ENCODE results near the gene P4HB. TPM values are rescaled to one million over a fixed set of nuclear protein-coding genes. Genes with fewer than 3 reads are reported as not detected.

Gene P4HB
- total RNA-seq, 1 donor from 2014 or later, result 203 TPM

- Histone ChIP-seq H3K36me3 (no peaks in the 10 kb centered on the region), H3K9ac (no peak overlapping the region)
These were observed 43.1 kb upstream of the P4HB start for GRCh38 chr17:81903415-81903831.

GRCh38 chr17:81902653-81903414 is 42.5 kb upstream of the P4HB start:
- peaks cover 33% of the 10 kb centered on the region for H3K27me3 ChIP-seq
- Mint-ChIP-seq H3K4me3 (no peak overlapping the region), H3K27me3 (ENCODE audit: insufficient read depth, low read depth) (peaks cover 16% of the 10 kb centered on the region), H3K9me3 (no peaks in the 10 kb centered on the region), H3K4me1 (peaks cover 8% of the 10 kb centered on the region), H3K36me3 (peaks cover 13% of the 10 kb centered on the region), H3K27ac (no peak overlapping the region)
- peaks cover 5% of the 10 kb centered on the region for H3K4me1 ChIP-seq
- H3F3A ChIP-seq (ENCODE audit: low read depth), result peaks cover 18% of the 10 kb centered on the region
- H3K9ac ChIP-seq, result no peak overlapping the region
- H3K79me2 ChIP-seq (ENCODE audit: low read depth), result no peaks in the 10 kb centered on the region
- H3K9me3 ChIP-seq (ENCODE audit: low read depth), result no peaks in the 10 kb centered on the region
- no peak overlapping the region for H2AFZ ChIP-seq (replicated peaks)
- no peak overlapping the region for H3K27ac ChIP-seq
- DNase-seq (ENCODE audit: low spot score), result peak; percentile 43
- no peaks in the 10 kb centered on the region for H3K36me3 ChIP-seq
- peaks cover 31% of the 10 kb centered on the region for H4K20me1 ChIP-seq (ENCODE audit: low read depth)
- peak overlapping the region; percentile 88 for H3K4me2 ChIP-seq
- peak overlapping the region; percentile 43 for H3K4me3 ChIP-seq
- TF ChIP-seq EZH2 (IDR thresholded peaks at IDR 0.05) (peak; percentile 73), EZH2phosphoT487 (IDR thresholded peaks at IDR 0.05) (peak; percentile 12), CTCF (IDR thresholded peaks at IDR 0.05) (no peak)

More at GRCh38 chr17:81903415-81903831, 43.1 kb upstream of the P4HB start:
- TF ChIP-seq EZH2 (IDR thresholded peaks at IDR 0.05), result no peak
- peaks cover 8% of the 10 kb centered on the region for H3K4me1 Mint-ChIP-seq
- DNase-seq (ENCODE audit: low spot score), result no peak
- H4K20me1 ChIP-seq (ENCODE audit: low read depth), result peaks cover 27% of the 10 kb centered on the region
- no peak overlapping the region for H3K4me3 Mint-ChIP-seq
- no peak overlapping the region for H3K27ac ChIP-seq
- H3F3A ChIP-seq (ENCODE audit: low read depth), result peaks cover 18% of the 10 kb centered on the region
- no peaks in the 10 kb centered on the region for H3K9me3 Mint-ChIP-seq
- peaks cover 11% of the 10 kb centered on the region for H3K36me3 Mint-ChIP-seq
- no peaks in the 10 kb centered on the region for H3K79me2 ChIP-seq (ENCODE audit: low read depth)
- peaks cover 5% of the 10 kb centered on the region for H3K4me1 ChIP-seq
- no peak overlapping the region for H3K4me3 ChIP-seq
- H3K27me3 Mint-ChIP-seq (ENCODE audit: insufficient read depth, low read depth), result peaks cover 18% of the 10 kb centered on the region
- H3K27ac Mint-ChIP-seq, result no peak overlapping the region
- H3K27me3 ChIP-seq, result peaks cover 33% of the 10 kb centered on the region
- no peak overlapping the region for H2AFZ ChIP-seq (replicated peaks)
- no peak overlapping the region for H3K4me2 ChIP-seq
- no peaks in the 10 kb centered on the region for H3K9me3 ChIP-seq (ENCODE audit: low read depth)

- Mint-ChIP-seq H3K36me3 (peaks cover 15% of the 10 kb centered on the region), H3K9me3 (no peaks in the 10 kb centered on the region), H3K27ac (no peak within 1 kb of the TSS), H3K4me1 (peaks cover 10% of the 10 kb centered on the region), H3K4me3 (peak within 1 kb of the TSS; percentile 19), H3K27me3 (ENCODE audit: insufficient read depth, low read depth) (peaks cover 16% of the 10 kb centered on the region)
- Histone ChIP-seq H3F3A (ENCODE audit: low read depth) (peaks cover 18% of the 10 kb centered on the region), H3K4me3 (peak within 1 kb of the TSS; percentile 43), H4K20me1 (ENCODE audit: low read depth) (peaks cover 37% of the 10 kb centered on the region), H3K79me2 (ENCODE audit: low read depth) (no peaks in the 10 kb centered on the region), H3K36me3 (no peaks in the 10 kb centered on the region), H3K27me3 (peaks cover 33% of the 10 kb centered on the region), H3K27ac (no peak within 1 kb of the TSS), H3K9me3 (ENCODE audit: low read depth) (no peaks in the 10 kb centered on the region), H2AFZ (replicated peaks) (peak within 1 kb of the TSS; percentile 89), H3K9ac (no peak within 1 kb of the TSS), H3K4me1 (peaks cover 5% of the 10 kb centered on the region), H3K4me2 (peak within 1 kb of the TSS; percentile 88)
- peak; percentile 74 for DNase-seq (ENCODE audit: low spot score)
- peak; percentile 89 for TF ChIP-seq EZH2 (IDR thresholded peaks at IDR 0.05)
- TF ChIP-seq CTCF (IDR thresholded peaks at IDR 0.05), result no peak
- peak; percentile 73 for TF ChIP-seq EZH2phosphoT487 (IDR thresholded peaks at IDR 0.05)
These were observed 41.8 kb upstream of the P4HB start, which contains the start of gene NPB for GRCh38 chr17:81902023-81902652. NPB (plus strand) TSS chr17:81902238; CDS start chr17:81902278, 40 bp downstream.

Measured in neural progenitor cell (in vitro differentiated cells).